CD8-positive, alpha-beta memory T cell (primary cell): ENCODE data around the gene SRRD. TPM values are rescaled to one million over a fixed set of nuclear protein-coding genes. Genes with fewer than 3 reads are reported as not detected.
A peak's percentile ranks its signal among the peaks of the same experiment; 100 is the strongest.

Experiments
- CTCF ChIA-PET: fragments of 350-600 bp; sonication (Branson Sonifier 250); formaldehyde crosslinking; loops from one replicate; lab custom pipeline; 2021; ENCODE audit warnings: antibody characterized with exemption; lab: Charles Lee
- POLR2A ChIA-PET: fragments of 350-600 bp; sonication (Branson Sonifier 250); formaldehyde crosslinking; loops from one replicate; lab custom pipeline; 2021; ENCODE audit warnings: antibody characterized with exemption; lab: Charles Lee
- DNase-seq, 5 donors: peaks; one replicate each; pipeline versions ENCODE4 v3.0.0 to v3.0.0-alpha.2; 2020 to 2022; ENCODE audit warnings: mixed read lengths in 1 of 5
- H3K27ac ChIP-seq: one replicate; pipeline ENCODE4 v1.7.0; 2013; ENCODE audit warnings: low read depth, mild to moderate bottlenecking, low read length, moderate library complexity
- H3K27me3 ChIP-seq: 2 replicates; pipeline ENCODE4 v1.7.0; 2013; ENCODE audit warnings: low read length, mild to moderate bottlenecking; ENCODE audit not compliant: insufficient read depth, poor library complexity, severe bottlenecking
- H3K36me3 ChIP-seq: 2 replicates; pipeline ENCODE4 v1.7.0; 2013; ENCODE audit warnings: mild to moderate bottlenecking, low read length, moderate library complexity; ENCODE audit not compliant: insufficient read depth
- H3K4me1 ChIP-seq: 2 replicates; pipeline ENCODE4 v1.7.0; 2013; ENCODE audit warnings: mild to moderate bottlenecking, low read length, moderate library complexity; ENCODE audit not compliant: insufficient read depth
- H3K4me3 ChIP-seq: 2 replicates; pipeline ENCODE4 v1.7.0; 2013; ENCODE audit warnings: mild to moderate bottlenecking, low read length
- H3K9me3 ChIP-seq: 2 replicates; pipeline ENCODE4 v1.7.0; 2013; ENCODE audit warnings: mild to moderate bottlenecking, low read length
- H3K27ac Mint-ChIP-seq, 8 donors: one replicate each; pipeline ENCODE4 v1.8.0; 2020 to 2021; ENCODE audit warnings: mixed read lengths in 8 of 8, mild to moderate bottlenecking in 6 of 8, inconsistent platforms in 3 of 8, moderate library complexity in 3 of 8
- H3K27me3 Mint-ChIP-seq, 2 donors: one replicate each; pipeline ENCODE4 v1.8.0; 2020 to 2021; ENCODE audit warnings: mixed read lengths in 2 of 2, mild to moderate bottlenecking in 1 of 2, moderate library complexity in 1 of 2
- H3K36me3 Mint-ChIP-seq, 3 donors: one replicate each; pipeline ENCODE4 v1.8.0; 2020 to 2021; ENCODE audit warnings: mixed read lengths in 3 of 3, inconsistent platforms in 1 of 3, mild to moderate bottlenecking in 1 of 3
- H3K4me1 Mint-ChIP-seq, 3 donors: one replicate each; pipeline ENCODE4 v1.8.0; 2020 to 2021; ENCODE audit warnings: mixed read lengths in 3 of 3, inconsistent platforms in 1 of 3, mild to moderate bottlenecking in 1 of 3
- H3K4me3 Mint-ChIP-seq, 7 donors: one replicate each; pipeline ENCODE4 v1.8.0; 2020 to 2021; ENCODE audit warnings: mixed read lengths in 7 of 7, mild to moderate bottlenecking in 6 of 7, moderate library complexity in 4 of 7, inconsistent platforms in 2 of 7
- H3K9me3 Mint-ChIP-seq, 5 donors: one replicate each; pipeline ENCODE4 v1.8.0; 2020 to 2022; ENCODE audit warnings: mixed read lengths in 5 of 5, mild to moderate bottlenecking in 3 of 5, moderate library complexity in 2 of 5, inconsistent platforms in 1 of 5
- polyA plus RNA-seq: library from polyadenylated mRNA; unstranded; fragments of 300-500 nt; fragmentation: Illumina TruSeq; gene quantifications from one replicate; pipeline ENCODE4 v1.2.3, GENCODE V29; 2021
- total RNA-seq, 2 experiments: library from RNA; stranded (reverse); gene quantifications; one replicate each; pipeline ENCODE4 v1.2.3, GENCODE V29; 2021

The SRRD gene
- total and polyA plus RNA-seq, 3 experiments from 2014 or later: 28.5 to 33.3 (median 32.8) TPM

DNA sequence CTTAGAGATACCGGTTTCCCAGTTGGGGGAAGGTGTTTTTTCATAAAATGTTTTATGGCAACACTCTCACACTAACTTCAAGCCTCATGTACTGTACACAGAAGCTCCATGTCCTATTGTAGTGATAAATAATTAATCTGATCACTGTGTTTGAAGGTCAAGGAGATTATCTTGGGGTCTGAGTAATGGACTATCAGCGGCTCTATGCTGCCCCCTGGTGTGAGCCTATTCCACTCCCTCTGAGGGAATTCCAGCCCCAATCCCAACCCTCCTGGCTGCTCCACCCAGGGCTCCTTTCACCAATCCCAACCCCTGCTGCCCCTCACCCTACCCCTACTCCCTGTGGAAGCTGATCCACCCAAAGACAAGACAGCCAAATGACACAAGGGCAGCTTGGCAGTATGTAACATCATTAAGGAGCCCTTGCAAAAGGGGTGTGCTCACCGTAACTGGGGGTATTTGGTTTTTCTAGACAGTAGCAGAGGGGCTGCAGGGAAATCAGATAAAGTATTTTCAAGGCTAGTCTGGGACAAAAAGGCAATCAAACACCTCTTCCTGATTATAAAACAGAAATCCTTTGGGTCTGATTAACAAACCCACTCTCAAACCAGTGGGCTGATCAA is 22.4 kb upstream of the SRRD start:
- H3K4me3 ChIP-seq: no peak overlapping the region
- peak in 4 of 5 donors; percentile 19 to 57 (median 26) for DNase-seq
- H3K27ac Mint-ChIP-seq: peak overlapping the region in 2 of 8 donors; percentile 43 to 93
- peaks cover 2 to 5% (median 2%) of the 10 kb centered on the region in 3 donors for H3K4me1 Mint-ChIP-seq
- H3K27me3 Mint-ChIP-seq: no peaks in the 10 kb centered on the region
- peaks cover 4 to 90% (median 14%) of the 10 kb centered on the region in 3 donors for H3K36me3 Mint-ChIP-seq
- H3K27me3 ChIP-seq: no peaks in the 10 kb centered on the region
- H3K27ac ChIP-seq: no peak overlapping the region
- POLR2A ChIA-PET: no interaction called here
- no peak overlapping the region for H3K4me3 Mint-ChIP-seq
- no peaks in the 10 kb centered on the region for H3K9me3 ChIP-seq
- H3K9me3 Mint-ChIP-seq: no peaks in the 10 kb centered on the region
- no peaks in the 10 kb centered on the region for H3K4me1 ChIP-seq
- H3K36me3 ChIP-seq: peaks cover 31% of the 10 kb centered on the region
- CTCF ChIA-PET: interaction anchor here (0.8 to 3.4 kb wide), 15 partner anchors 10 to 97 kb away, joined by 3 to 15 read pairs (median 3); no protein-coding TSS in a partner anchor

DNA sequence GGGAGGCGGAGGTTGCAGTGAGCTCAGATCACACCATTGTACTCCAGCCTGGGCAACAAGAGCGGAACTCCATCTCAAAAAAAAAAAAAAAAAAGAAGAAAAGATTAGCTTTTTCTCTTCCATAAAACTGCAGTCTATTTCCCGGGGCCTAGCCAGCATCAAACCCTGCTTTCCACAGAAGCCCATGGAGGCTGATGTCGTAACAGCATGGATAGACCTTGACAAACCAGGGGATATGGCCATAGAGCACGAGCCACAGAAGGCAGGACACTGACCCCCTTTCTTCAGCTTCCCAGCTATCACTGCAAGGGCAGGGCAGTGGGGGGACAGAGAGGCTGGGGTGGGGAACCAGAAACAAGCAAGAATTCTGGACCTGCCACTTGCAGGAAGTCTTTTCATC is 21.6 kb upstream of the SRRD start:
- peaks cover 2 to 5% (median 2%) of the 10 kb centered on the region in 3 donors for H3K4me1 Mint-ChIP-seq
- ChIA-PET POLR2A (no interaction called here), CTCF (interaction anchor here (0.8 to 3.4 kb wide), 8 partner anchors 9 to 97 kb away, joined by 3 to 15 read pairs (median 3); no protein-coding TSS in a partner anchor)
- H3K27ac Mint-ChIP-seq: no peak overlapping the region
- no peak for DNase-seq
- H3K27me3 Mint-ChIP-seq: no peaks in the 10 kb centered on the region
- no peak overlapping the region for H3K4me3 Mint-ChIP-seq
- H3K27me3 ChIP-seq: no peaks in the 10 kb centered on the region
- H3K9me3 ChIP-seq: no peaks in the 10 kb centered on the region
- H3K4me1 ChIP-seq: no peaks in the 10 kb centered on the region
- peaks cover 36% of the 10 kb centered on the region for H3K36me3 ChIP-seq
- no peaks in the 10 kb centered on the region for H3K9me3 Mint-ChIP-seq
- H3K27ac ChIP-seq: no peak overlapping the region
- no peak overlapping the region for H3K4me3 ChIP-seq
- peaks cover 4 to 92% (median 18%) of the 10 kb centered on the region in 3 donors for H3K36me3 Mint-ChIP-seq

DNA sequence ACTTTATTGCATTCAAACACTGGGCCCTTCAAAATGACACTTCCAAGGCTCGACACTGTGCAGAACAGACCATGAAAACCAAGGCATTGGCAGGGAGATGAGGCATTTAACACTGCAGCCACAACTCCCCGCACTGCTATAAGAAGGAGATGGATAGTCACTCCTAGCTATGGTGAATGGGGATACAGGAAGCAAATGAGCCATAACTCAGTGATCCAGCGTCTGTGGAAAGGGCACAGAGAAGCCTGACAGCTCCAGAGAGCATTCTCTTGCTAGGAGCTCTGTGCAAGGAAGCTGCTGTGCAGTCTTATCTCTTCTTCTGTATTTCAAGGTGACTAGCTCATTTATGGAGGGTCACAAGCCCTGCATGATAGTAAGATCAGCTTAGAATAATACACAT is 21.0 kb upstream of the SRRD start:
- POLR2A ChIA-PET: no interaction called here
- no peak overlapping the region for H3K27ac ChIP-seq
- no peak overlapping the region for H3K4me3 Mint-ChIP-seq

DNA sequence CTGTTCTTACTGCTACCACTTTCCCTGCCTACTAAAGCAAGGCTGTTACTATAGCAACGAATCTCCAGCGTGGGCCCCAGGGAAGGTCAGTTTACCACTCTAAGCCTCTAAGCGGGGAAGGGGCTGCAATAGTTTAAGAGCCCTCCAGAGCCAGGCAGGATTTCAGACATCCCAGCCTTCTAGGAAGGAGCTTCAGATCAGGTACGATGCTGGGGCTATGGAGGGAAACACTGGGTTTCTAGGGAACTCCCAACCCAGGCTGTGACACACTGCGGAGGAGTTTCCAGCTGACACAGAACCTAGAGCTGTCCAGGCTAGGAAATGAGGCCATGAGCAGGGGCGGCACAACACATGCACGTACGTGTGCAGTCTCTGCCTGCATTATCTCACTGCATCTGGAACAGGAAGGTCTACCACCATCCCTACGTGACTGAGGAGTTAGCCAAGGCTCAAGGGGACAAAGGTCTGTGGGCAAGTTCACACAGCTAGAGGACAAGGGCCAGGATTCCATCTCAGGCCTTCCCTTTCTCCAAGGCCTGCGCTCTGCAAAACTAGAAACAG is 20.5 kb upstream of the SRRD start:
- no peak overlapping the region for H3K4me3 ChIP-seq
- no peaks in the 10 kb centered on the region for H3K9me3 Mint-ChIP-seq
- H3K27ac Mint-ChIP-seq: peak overlapping the region in 1 of 8 donors; percentile 60
- H3K36me3 Mint-ChIP-seq: peaks cover 0 to 91% (median 13%) of the 10 kb centered on the region in 3 donors
- H3K36me3 ChIP-seq: peaks cover 39% of the 10 kb centered on the region
- no peaks in the 10 kb centered on the region for H3K4me1 ChIP-seq
- H3K27me3 Mint-ChIP-seq: no peaks in the 10 kb centered on the region
- ChIA-PET POLR2A (no interaction called here), CTCF (interaction anchor here (1.4 to 2.6 kb wide), 2 partner anchors 29 to 99 kb away, joined by 3 to 10 read pairs; no protein-coding TSS in a partner anchor)
- H3K4me3 Mint-ChIP-seq: no peak overlapping the region
- H3K9me3 ChIP-seq: no peaks in the 10 kb centered on the region
- H3K4me1 Mint-ChIP-seq: peaks cover 2 to 5% (median 2%) of the 10 kb centered on the region in 3 donors
- H3K27ac ChIP-seq: no peak overlapping the region
- no peak for DNase-seq
- H3K27me3 ChIP-seq: no peaks in the 10 kb centered on the region

More for the DNA sequence above, 21.0 kb upstream of the SRRD start:
- Histone ChIP-seq H3K36me3 (peaks cover 36% of the 10 kb centered on the region), H3K4me1 (no peaks in the 10 kb centered on the region), H3K4me3 (no peak overlapping the region), H3K27me3 (no peaks in the 10 kb centered on the region), H3K9me3 (no peaks in the 10 kb centered on the region)
- no peaks in the 10 kb centered on the region for H3K9me3 Mint-ChIP-seq
- CTCF ChIA-PET: interaction anchor here (1.4 to 2.6 kb wide), 3 partner anchors 28 to 98 kb away, joined by 3 to 10 read pairs (median 3); no protein-coding TSS in a partner anchor
- H3K4me1 Mint-ChIP-seq: peaks cover 2 to 5% (median 2%) of the 10 kb centered on the region in 3 donors
- no peak overlapping the region for H3K27ac Mint-ChIP-seq
- peaks cover under 1 to 93% (median 15%) of the 10 kb centered on the region in 3 donors for H3K36me3 Mint-ChIP-seq
- no peaks in the 10 kb centered on the region for H3K27me3 Mint-ChIP-seq
- DNase-seq: no peak

DNA sequence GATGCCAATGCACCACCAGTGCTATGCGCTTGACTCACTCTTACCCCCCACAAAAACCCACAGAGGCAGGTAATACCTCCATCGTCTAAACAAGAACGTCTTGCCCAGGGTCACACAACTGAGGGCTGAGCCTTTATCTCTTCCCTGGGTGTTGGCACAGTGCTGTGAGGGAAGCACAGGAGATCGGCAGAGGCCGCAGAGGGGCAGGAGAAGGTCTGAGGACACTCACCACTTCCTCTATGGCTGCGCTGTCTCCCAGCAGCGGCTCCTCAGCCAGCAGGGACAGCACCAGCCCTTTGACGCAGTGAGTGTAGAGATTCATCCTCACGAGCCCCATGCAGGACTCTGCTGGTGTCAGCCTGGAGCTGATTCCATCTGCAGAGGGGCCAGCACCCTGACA is 20.0 kb upstream of the SRRD start:
- no peak overlapping the region for H3K27ac Mint-ChIP-seq
- Histone ChIP-seq H3K27me3 (no peaks in the 10 kb centered on the region), H3K9me3 (no peaks in the 10 kb centered on the region), H3K4me1 (no peaks in the 10 kb centered on the region), H3K27ac (no peak overlapping the region), H3K36me3 (peaks cover 44% of the 10 kb centered on the region), H3K4me3 (no peak overlapping the region)
- H3K27me3 Mint-ChIP-seq: no peaks in the 10 kb centered on the region
- no peak overlapping the region for H3K4me3 Mint-ChIP-seq
- peaks cover 0 to 91% (median 15%) of the 10 kb centered on the region in 3 donors for H3K36me3 Mint-ChIP-seq
- ChIA-PET CTCF (interaction anchor here (1.4 to 2.6 kb wide), 2 partner anchors 29 to 99 kb away, joined by 3 to 10 read pairs; no protein-coding TSS in a partner anchor), POLR2A (no interaction called here)
- H3K4me1 Mint-ChIP-seq: peaks cover 2 to 5% (median 2%) of the 10 kb centered on the region in 3 donors
- DNase-seq: no peak
- no peaks in the 10 kb centered on the region for H3K9me3 Mint-ChIP-seq

DNA sequence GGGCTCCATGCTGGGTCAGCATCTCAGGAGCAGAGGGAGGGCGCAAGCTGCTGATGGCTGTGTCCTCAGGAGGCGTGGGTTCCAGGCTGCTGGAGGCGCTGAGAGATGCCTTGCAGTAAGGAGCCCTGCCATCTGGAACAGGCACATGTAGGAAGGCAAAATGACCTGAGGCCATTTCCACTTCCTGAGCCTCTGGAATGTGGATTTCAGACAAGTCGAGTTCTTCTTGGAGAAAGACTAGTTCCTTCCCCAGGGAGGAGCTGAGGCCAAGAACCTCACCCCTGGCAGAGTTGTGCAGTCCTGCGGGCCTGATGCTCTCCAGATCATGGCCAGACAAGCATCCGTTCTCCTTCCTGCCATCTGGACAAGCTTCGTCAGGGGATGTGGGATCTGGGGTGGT is 19.4 kb upstream of the SRRD start:
- no peak overlapping the region for H3K4me3 ChIP-seq
- Mint-ChIP-seq H3K4me1 (peaks cover 2 to 5% (median 2%) of the 10 kb centered on the region in 3 donors), H3K27ac (peak overlapping the region in 1 of 8 donors; percentile 17), H3K4me3 (no peak overlapping the region), H3K9me3 (no peaks in the 10 kb centered on the region), H3K27me3 (no peaks in the 10 kb centered on the region), H3K36me3 (peaks cover 2 to 91% (median 20%) of the 10 kb centered on the region in 3 donors)
- CTCF ChIA-PET: interaction anchor here (2.6 kb wide), 1 partner anchor 100 kb away, joined by 10 read pairs; no protein-coding TSS in a partner anchor
- no peak for DNase-seq
- H3K27me3 ChIP-seq: no peaks in the 10 kb centered on the region
- peaks cover 50% of the 10 kb centered on the region for H3K36me3 ChIP-seq
- H3K4me1 ChIP-seq: no peaks in the 10 kb centered on the region
- no peaks in the 10 kb centered on the region for H3K9me3 ChIP-seq
- POLR2A ChIA-PET: no interaction called here
- no peak overlapping the region for H3K27ac ChIP-seq

DNA sequence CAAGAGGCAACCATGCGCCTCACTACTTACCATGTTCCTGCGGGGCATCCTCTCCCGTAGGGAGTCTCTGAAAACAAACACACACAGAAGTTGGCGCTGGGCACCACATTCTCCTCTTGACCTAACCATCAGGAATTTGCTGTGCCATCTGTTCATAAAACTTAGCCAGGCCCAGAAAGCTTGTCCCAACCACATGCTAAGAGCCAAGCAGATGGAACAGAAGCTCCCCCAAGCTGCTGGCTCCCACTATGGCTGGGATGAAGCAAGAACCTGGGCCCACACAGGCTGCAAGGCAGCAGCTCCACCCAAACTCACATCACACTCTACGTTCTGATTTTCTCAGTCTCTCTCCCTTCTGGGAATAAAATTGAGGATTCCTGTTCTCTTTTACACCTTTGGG is 17.5 kb upstream of the SRRD start:
- Mint-ChIP-seq H3K27me3 (no peaks in the 10 kb centered on the region), H3K4me1 (peaks cover 0 to 2% (median 2%) of the 10 kb centered on the region in 3 donors), H3K36me3 (peaks cover 8 to 93% (median 23%) of the 10 kb centered on the region in 3 donors), H3K9me3 (no peaks in the 10 kb centered on the region), H3K4me3 (no peak overlapping the region), H3K27ac (peak overlapping the region in 1 of 8 donors; percentile 50)
- peaks cover 65% of the 10 kb centered on the region for H3K36me3 ChIP-seq
- no peak overlapping the region for H3K27ac ChIP-seq
- ChIA-PET POLR2A (no interaction called here), CTCF (interaction anchor here (1.3 kb wide), 1 partner anchor 102 kb away, joined by 3 read pairs; no protein-coding TSS in a partner anchor)
- no peak for DNase-seq
- no peaks in the 10 kb centered on the region for H3K27me3 ChIP-seq
- no peak overlapping the region for H3K4me3 ChIP-seq
- no peaks in the 10 kb centered on the region for H3K4me1 ChIP-seq
- H3K9me3 ChIP-seq: no peaks in the 10 kb centered on the region

DNA sequence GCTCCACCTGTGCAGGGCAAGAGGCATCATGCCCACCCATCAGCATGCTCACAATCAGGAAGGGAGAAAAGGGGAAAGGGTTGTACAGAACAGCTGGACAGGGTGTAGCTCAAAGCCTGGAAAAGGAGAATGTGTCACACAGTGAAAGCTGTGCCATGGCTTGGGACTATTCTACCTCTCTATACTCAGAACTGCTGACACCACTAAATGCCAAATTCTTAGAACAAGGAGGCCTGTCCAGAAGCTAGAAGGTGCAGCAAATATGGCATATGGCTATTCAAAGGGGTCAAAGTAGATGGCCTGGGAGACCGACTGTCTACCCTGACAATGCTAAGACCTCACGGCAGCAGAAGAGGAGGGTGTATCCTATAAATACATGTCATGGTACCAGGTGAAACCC is 12.9 kb upstream of the SRRD start:
- H3K27ac ChIP-seq: no peak overlapping the region
- H3K9me3 Mint-ChIP-seq: no peaks in the 10 kb centered on the region
- no peak overlapping the region for H3K4me3 Mint-ChIP-seq
- H3K4me1 Mint-ChIP-seq: peaks cover 0 to 5% (median 4%) of the 10 kb centered on the region in 3 donors
- H3K36me3 ChIP-seq: peaks cover 59% of the 10 kb centered on the region
- no peak overlapping the region for H3K4me3 ChIP-seq
- no peak for DNase-seq
- H3K27me3 Mint-ChIP-seq: no peaks in the 10 kb centered on the region
- peaks cover 14 to 92% (median 28%) of the 10 kb centered on the region in 3 donors for H3K36me3 Mint-ChIP-seq
- H3K27ac Mint-ChIP-seq: no peak overlapping the region
- H3K9me3 ChIP-seq: no peaks in the 10 kb centered on the region
- no peaks in the 10 kb centered on the region for H3K4me1 ChIP-seq
- no peaks in the 10 kb centered on the region for H3K27me3 ChIP-seq
- ChIA-PET CTCF (no interaction called here), POLR2A (no interaction called here)
